Rectal smooth muscle tissue (tissue), 1 donor: ENCODE measurements around the gene NID2.

Experiments
- H3K27ac ChIP-seq: one replicate; pipeline ENCODE4 v1.7.0; 2013; ENCODE audit warnings: low read depth, low read length, inconsistent platforms
- H3K27me3 ChIP-seq: one replicate; pipeline ENCODE4 v1.7.0; 2013; ENCODE audit warnings: low read length; ENCODE audit not compliant: control insufficient read depth, insufficient read depth
- H3K36me3 ChIP-seq: one replicate; pipeline ENCODE4 v1.7.0; 2013; ENCODE audit warnings: low read length; ENCODE audit not compliant: control insufficient read depth, insufficient read depth
- H3K4me1 ChIP-seq: one replicate; pipeline ENCODE4 v1.7.0; 2013; ENCODE audit warnings: low read length; ENCODE audit not compliant: control insufficient read depth, insufficient read depth
- H3K4me3 ChIP-seq: one replicate; pipeline ENCODE4 v1.7.0; 2013; ENCODE audit warnings: low read length
- H3K9ac ChIP-seq: one replicate; pipeline ENCODE4 v1.7.0; 2013; ENCODE audit warnings: low read length

NID2 gene

GRCh38 chr14:51977075-51977474, 91.8 kb downstream of the NID2 start:
- H3K4me1 ChIP-seq = peaks cover 2% of the 10 kb centered on the region
- no peak overlapping the region for H3K27ac ChIP-seq
- no peak overlapping the region for H3K4me3 ChIP-seq
- no peak overlapping the region for H3K9ac ChIP-seq
- no peaks in the 10 kb centered on the region for H3K36me3 ChIP-seq
- H3K27me3 ChIP-seq = no peaks in the 10 kb centered on the region

- Histone ChIP-seq H3K27ac (no peak overlapping the region), H3K36me3 (no peaks in the 10 kb centered on the region), H3K4me1 (no peaks in the 10 kb centered on the region), H3K9ac (no peak overlapping the region), H3K4me3 (no peak overlapping the region), H3K27me3 (no peaks in the 10 kb centered on the region)
These were observed 96.3 kb downstream of the NID2 start for GRCh38 chr14:51972566-51972965.

GRCh38 chr14:51969852-51970540, 98.9 kb downstream of the NID2 start:
- Histone ChIP-seq H3K36me3 (no peaks in the 10 kb centered on the region), H3K4me1 (no peaks in the 10 kb centered on the region), H3K9ac (no peak overlapping the region), H3K27me3 (no peaks in the 10 kb centered on the region), H3K27ac (no peak overlapping the region), H3K4me3 (no peak overlapping the region)

- no peak overlapping the region for H3K27ac ChIP-seq
- H3K36me3 ChIP-seq = no peaks in the 10 kb centered on the region
- H3K27me3 ChIP-seq = no peaks in the 10 kb centered on the region
- H3K4me3 ChIP-seq = no peak overlapping the region
- H3K9ac ChIP-seq = no peak overlapping the region
- peaks cover 6% of the 10 kb centered on the region for H3K4me1 ChIP-seq
These were observed 101.3 kb downstream of the NID2 start for GRCh38 chr14:51967521-51967920.

DNA sequence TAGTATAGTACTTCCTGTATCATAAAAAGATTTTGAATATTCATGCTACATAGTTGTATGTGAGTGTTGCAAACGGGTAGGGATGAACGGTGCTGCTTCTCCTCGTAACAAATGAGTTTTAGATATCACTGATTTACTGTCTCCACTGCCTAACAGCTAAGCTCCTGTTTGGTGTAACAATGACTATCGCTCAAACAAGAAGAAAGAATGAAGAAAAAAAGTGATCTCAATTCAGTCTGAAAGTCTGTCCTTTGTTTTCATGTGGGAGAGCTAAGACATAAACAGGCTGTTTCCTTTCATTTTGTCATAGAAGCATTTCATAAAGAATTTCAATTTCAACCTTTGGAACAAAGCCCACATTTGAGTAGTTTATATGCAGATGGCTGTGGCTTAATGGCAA, 105.6 kb downstream of the NID2 start:
- Histone ChIP-seq H3K4me1 (peaks cover 7% of the 10 kb centered on the region), H3K36me3 (peaks cover 4% of the 10 kb centered on the region), H3K4me3 (no peak overlapping the region), H3K9ac (no peak overlapping the region), H3K27ac (peak overlapping the region; percentile 62), H3K27me3 (no peaks in the 10 kb centered on the region)

DNA sequence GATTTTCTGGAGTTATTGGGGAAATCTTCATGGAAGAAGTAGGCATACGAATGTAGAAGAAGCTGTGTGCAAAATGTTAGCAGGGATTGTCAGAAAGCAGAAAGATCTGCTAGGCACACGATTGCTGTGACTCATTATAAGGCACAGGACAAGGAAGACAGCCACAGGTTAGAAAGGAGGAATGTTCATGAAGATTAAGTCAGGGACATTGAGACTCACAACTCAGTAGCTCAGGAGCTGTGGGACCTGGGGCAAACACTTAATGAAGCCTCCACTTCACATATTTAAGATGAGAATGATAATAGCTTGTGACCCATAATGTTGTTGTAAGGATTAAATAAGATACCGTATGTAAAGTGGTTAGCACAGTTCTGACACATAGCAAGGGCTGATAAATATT, 106.1 kb downstream of the NID2 start:
- no peak overlapping the region for H3K27ac ChIP-seq
- H3K27me3 ChIP-seq = no peaks in the 10 kb centered on the region
- peaks cover 4% of the 10 kb centered on the region for H3K36me3 ChIP-seq
- H3K4me3 ChIP-seq = no peak overlapping the region
- no peak overlapping the region for H3K9ac ChIP-seq
- peaks cover 7% of the 10 kb centered on the region for H3K4me1 ChIP-seq

GRCh38 chr14:51960866-51961265, 108.0 kb downstream of the NID2 start:
- Histone ChIP-seq H3K27ac (no peak overlapping the region), H3K4me1 (peaks cover 7% of the 10 kb centered on the region), H3K4me3 (no peak overlapping the region), H3K27me3 (no peaks in the 10 kb centered on the region), H3K36me3 (peaks cover 4% of the 10 kb centered on the region), H3K9ac (no peak overlapping the region)

DNA sequence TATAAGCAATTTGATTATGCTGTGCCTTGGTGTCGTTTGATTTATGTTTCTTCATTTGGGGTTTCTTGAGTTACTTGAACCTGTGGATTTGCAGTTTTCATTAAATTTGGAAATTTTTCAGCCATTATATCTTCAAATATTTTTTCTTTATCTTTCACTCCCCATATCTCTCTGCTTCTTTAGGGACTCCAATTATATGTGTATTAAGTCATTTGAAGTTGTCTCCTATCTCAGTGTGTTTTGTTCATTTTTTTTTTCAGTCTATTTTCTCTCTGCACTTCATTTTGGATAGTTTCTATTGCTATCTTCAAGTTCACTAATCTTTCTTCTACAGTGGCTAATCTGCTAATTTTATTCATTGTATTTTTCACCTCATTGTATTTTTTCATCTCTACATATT, 108.9 kb downstream of the NID2 start:
- H3K9ac ChIP-seq = no peak overlapping the region
- peaks cover 7% of the 10 kb centered on the region for H3K4me1 ChIP-seq
- no peak overlapping the region for H3K27ac ChIP-seq
- no peaks in the 10 kb centered on the region for H3K27me3 ChIP-seq
- peaks cover 4% of the 10 kb centered on the region for H3K36me3 ChIP-seq
- no peak overlapping the region for H3K4me3 ChIP-seq

- Histone ChIP-seq H3K36me3 (peaks cover 7% of the 10 kb centered on the region), H3K27me3 (no peaks in the 10 kb centered on the region), H3K27ac (no peak overlapping the region), H3K9ac (no peak overlapping the region), H3K4me3 (no peak overlapping the region), H3K4me1 (peaks cover 4% of the 10 kb centered on the region)
These were observed 110.9 kb downstream of the NID2 start for GRCh38 chr14:51957950-51958349.
